Neural progenitor cell (in vitro differentiated cells): ENCODE measurements around the gene LRP4. TPM values are rescaled to one million over a fixed set of nuclear protein-coding genes. Genes with fewer than 3 reads are reported as not detected.

Experiments
- DNase-seq: peaks from one replicate; pipeline ENCODE4 v3.0.0-alpha.2; 2016; ENCODE audit warnings: low spot score
- H2AFZ ChIP-seq: fragments of 200-600 bp; sonication (generic); replicated peaks from 2 replicates; pipeline ENCODE4 v1.6.1; 2016; ENCODE audit warnings: antibody characterized with exemption
- H3F3A ChIP-seq: fragments of 200-600 bp; sonication (generic); 2 replicates; pipeline ENCODE4 v1.6.1; 2016; ENCODE audit warnings: antibody characterized with exemption, low read depth
- H3K27ac ChIP-seq: fragments of 200-600 bp; sonication (generic); 2 replicates; pipeline ENCODE4 v1.5.1; 2016; ENCODE audit warnings: mild to moderate bottlenecking
- H3K27me3 ChIP-seq: fragments of 200-600 bp; sonication (generic); 2 replicates; pipeline ENCODE4 v1.6.1; 2016; ENCODE audit warnings: mild to moderate bottlenecking, moderate library complexity
- H3K36me3 ChIP-seq: fragments of 200-600 bp; sonication (generic); 2 replicates; pipeline ENCODE4 v1.5.1; 2016
- H3K4me1 ChIP-seq: fragments of 200-600 bp; sonication (generic); 2 replicates; pipeline ENCODE4 v1.6.1; 2016; ENCODE audit warnings: mixed run types
- H3K4me2 ChIP-seq: fragments of 200-600 bp; sonication (generic); 2 replicates; pipeline ENCODE4 v1.6.1; 2016
- H3K4me3 ChIP-seq: fragments of 200-600 bp; sonication (generic); 2 replicates; pipeline ENCODE4 v1.5.1; 2016
- H3K79me2 ChIP-seq: fragments of 200-600 bp; sonication (generic); 2 replicates; pipeline ENCODE4 v1.6.1; 2016; ENCODE audit warnings: low read depth
- H3K9ac ChIP-seq: fragments of 200-600 bp; sonication (generic); 2 replicates; pipeline ENCODE4 v1.6.1; 2016
- H3K9me3 ChIP-seq: fragments of 200-600 bp; sonication (generic); 2 replicates; pipeline ENCODE4 v1.5.1; 2016; ENCODE audit warnings: low read depth
- H4K20me1 ChIP-seq: fragments of 200-600 bp; sonication (generic); 2 replicates; pipeline ENCODE4 v1.6.1; 2016; ENCODE audit warnings: low read depth
- H3K27ac Mint-ChIP-seq: 3 replicates; pipeline ENCODE4 v1.8.0; 2021; ENCODE audit warnings: mixed read lengths
- H3K27me3 Mint-ChIP-seq: 2 replicates; pipeline ENCODE4 v1.8.0; 2022; ENCODE audit warnings: low read depth, mild to moderate bottlenecking, inconsistent platforms, moderate library complexity, mixed read lengths; ENCODE audit not compliant: insufficient read depth
- H3K36me3 Mint-ChIP-seq: 3 replicates; pipeline ENCODE4 v1.8.0; 2021; ENCODE audit warnings: mixed read lengths
- H3K4me1 Mint-ChIP-seq: 3 replicates; pipeline ENCODE4 v1.8.0; 2021; ENCODE audit warnings: mixed read lengths
- H3K4me3 Mint-ChIP-seq: 3 replicates; pipeline ENCODE4 v1.8.0; 2021; ENCODE audit warnings: mild to moderate bottlenecking, moderate library complexity, mixed read lengths
- H3K9me3 Mint-ChIP-seq: 3 replicates; pipeline ENCODE4 v1.8.0; 2020; ENCODE audit warnings: mixed read lengths
- EZH2 ChIP-seq: fragments of 200-600 bp; sonication (generic); IDR thresholded peaks from 2 replicates; pipeline ENCODE4 v1.6.1; 2017; ENCODE audit warnings: antibody characterized with exemption, mild to moderate bottlenecking, moderate library complexity
- EZH2phosphoT487 ChIP-seq: fragments of 200-600 bp; sonication (generic); IDR thresholded peaks from 2 replicates; pipeline ENCODE4 v1.6.1; 2017; ENCODE audit warnings: antibody characterized with exemption
- total RNA-seq: library from RNA; depleted of rRNA; stranded (reverse); fragments of >200 nt; gene quantifications from 2 replicates; pipeline ENCODE4 v1.2.3, GENCODE V29; 2015; ENCODE audit warnings: low replicate concordance
- TF ChIP-seq, protein P1 (sequence below): fragments of 200-600 bp; sonication (generic); IDR thresholded peaks from 2 replicates; pipeline ENCODE4 v1.5.1; 2017; ENCODE audit warnings: antibody characterized with exemption, mild to moderate bottlenecking

Gene LRP4
- total RNA-seq, 1 donor from 2014 or later: 12.0 TPM

DNA sequence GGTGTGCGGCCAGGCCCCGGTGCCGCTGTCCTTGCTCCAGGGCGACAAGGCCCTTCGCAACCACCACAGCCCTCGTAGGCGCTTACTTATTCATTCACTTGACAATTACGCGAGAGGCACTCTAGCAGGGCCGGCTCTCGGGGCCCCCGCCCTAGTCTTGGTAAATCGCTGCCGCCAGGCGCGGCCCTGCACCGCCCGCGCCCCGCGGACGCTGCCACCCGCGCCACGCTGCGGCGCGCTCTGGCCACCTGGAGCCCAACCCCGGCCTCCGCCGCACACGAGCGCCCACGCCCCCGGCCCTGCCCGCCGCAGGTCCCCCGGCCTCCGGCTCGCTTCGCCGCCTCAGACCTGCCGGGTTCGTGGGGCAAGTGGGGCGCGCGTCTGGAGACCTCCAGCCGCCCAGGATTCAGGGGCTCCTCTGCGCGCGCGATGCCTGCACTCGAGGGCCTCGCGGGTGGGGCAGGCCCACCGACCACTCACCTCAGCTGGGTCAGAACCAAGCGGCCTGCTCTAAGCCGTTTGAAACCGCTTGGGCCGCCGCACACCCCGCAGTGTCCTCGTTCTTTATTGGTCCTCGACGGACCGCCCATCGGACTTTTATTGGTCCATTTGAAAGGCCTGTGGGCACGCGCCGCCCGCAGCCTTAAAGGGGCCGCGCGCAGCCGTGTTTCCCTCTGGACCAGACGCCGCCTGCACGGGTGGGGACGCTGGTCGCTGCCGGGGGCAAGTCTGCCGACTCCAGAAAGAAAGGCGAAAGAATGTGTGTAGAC lies 72.4 kb downstream of the LRP4 start, which contains the start of gene CKAP5:
Gene CKAP5 (minus strand): TSS at position 541 of the 770 bp plus-strand sequence. CDS start 25,049 bp downstream, outside the sequence.
- H3K27ac ChIP-seq: no peak within 1 kb of the TSS
- no peaks in the 10 kb centered on the region for H3K36me3 ChIP-seq
- peaks cover 9% of the 10 kb centered on the region for H3F3A ChIP-seq
- DNase-seq: peak; percentile 95
- peak within 1 kb of the TSS; percentile 65 for H2AFZ ChIP-seq
- peak within 1 kb of the TSS; percentile 66 for H3K4me3 ChIP-seq
- Mint-ChIP-seq H3K4me3 (peak within 1 kb of the TSS; percentile 97), H3K27ac (peak within 1 kb of the TSS; percentile 95), H3K27me3 (peaks cover 8% of the 10 kb centered on the region), H3K4me1 (peaks cover 24% of the 10 kb centered on the region), H3K36me3 (peaks cover 16% of the 10 kb centered on the region), H3K9me3 (no peaks in the 10 kb centered on the region)
- H3K9me3 ChIP-seq: no peaks in the 10 kb centered on the region
- peaks cover 9% of the 10 kb centered on the region for H3K4me1 ChIP-seq
- H3K79me2 ChIP-seq: peaks cover 52% of the 10 kb centered on the region
- peaks cover 45% of the 10 kb centered on the region for H4K20me1 ChIP-seq
- no peaks in the 10 kb centered on the region for H3K27me3 ChIP-seq
- peak within 1 kb of the TSS; percentile 95 for H3K4me2 ChIP-seq
- TF ChIP-seq EZH2phosphoT487 (no peak), EZH2 (no peak)
- TF ChIP-seq, protein P1, sequence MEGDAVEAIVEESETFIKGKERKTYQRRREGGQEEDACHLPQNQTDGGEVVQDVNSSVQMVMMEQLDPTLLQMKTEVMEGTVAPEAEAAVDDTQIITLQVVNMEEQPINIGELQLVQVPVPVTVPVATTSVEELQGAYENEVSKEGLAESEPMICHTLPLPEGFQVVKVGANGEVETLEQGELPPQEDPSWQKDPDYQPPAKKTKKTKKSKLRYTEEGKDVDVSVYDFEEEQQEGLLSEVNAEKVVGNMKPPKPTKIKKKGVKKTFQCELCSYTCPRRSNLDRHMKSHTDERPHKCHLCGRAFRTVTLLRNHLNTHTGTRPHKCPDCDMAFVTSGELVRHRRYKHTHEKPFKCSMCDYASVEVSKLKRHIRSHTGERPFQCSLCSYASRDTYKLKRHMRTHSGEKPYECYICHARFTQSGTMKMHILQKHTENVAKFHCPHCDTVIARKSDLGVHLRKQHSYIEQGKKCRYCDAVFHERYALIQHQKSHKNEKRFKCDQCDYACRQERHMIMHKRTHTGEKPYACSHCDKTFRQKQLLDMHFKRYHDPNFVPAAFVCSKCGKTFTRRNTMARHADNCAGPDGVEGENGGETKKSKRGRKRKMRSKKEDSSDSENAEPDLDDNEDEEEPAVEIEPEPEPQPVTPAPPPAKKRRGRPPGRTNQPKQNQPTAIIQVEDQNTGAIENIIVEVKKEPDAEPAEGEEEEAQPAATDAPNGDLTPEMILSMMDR: no peak
- H3K9ac ChIP-seq: peak within 1 kb of the TSS; percentile 88

DNA sequence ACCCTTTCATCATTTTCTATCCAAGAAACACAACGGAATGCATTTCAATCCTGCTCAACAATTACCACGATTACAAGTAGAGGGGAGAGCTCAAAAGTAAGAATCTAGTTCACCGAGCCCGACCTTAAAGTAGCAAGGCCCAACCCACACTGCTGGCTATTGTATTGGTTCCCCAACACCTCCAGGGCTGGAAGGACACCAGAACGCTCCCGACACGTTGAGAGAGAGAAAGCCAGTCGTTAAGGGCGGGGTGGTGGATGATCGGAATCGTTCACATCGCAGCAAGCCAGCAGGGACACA lies 73.0 kb downstream of the LRP4 start:
- Histone ChIP-seq H3K4me3 (peak overlapping the region; percentile 66), H3K79me2 (peaks cover 58% of the 10 kb centered on the region), H3K9me3 (no peaks in the 10 kb centered on the region), H3K9ac (peak overlapping the region; percentile 88), H4K20me1 (peaks cover 50% of the 10 kb centered on the region), H2AFZ (no peak overlapping the region), H3K27me3 (no peaks in the 10 kb centered on the region), H3F3A (peaks cover 4% of the 10 kb centered on the region), H3K27ac (no peak overlapping the region), H3K4me1 (peaks cover 9% of the 10 kb centered on the region), H3K4me2 (peak overlapping the region; percentile 95), H3K36me3 (no peaks in the 10 kb centered on the region)
- peaks cover 18% of the 10 kb centered on the region for H3K36me3 Mint-ChIP-seq
- no peak for TF ChIP-seq EZH2phosphoT487
- peak overlapping the region; percentile 94 for H3K4me3 Mint-ChIP-seq
- DNase-seq: no peak
- H3K4me1 Mint-ChIP-seq: peaks cover 24% of the 10 kb centered on the region
- H3K9me3 Mint-ChIP-seq: no peaks in the 10 kb centered on the region
- H3K27ac Mint-ChIP-seq: peak overlapping the region; percentile 89
- H3K27me3 Mint-ChIP-seq: peaks cover 8% of the 10 kb centered on the region

- H3K4me1 ChIP-seq: peaks cover 9% of the 10 kb centered on the region
- H3K36me3 ChIP-seq: no peaks in the 10 kb centered on the region
- peaks cover 5% of the 10 kb centered on the region for H3F3A ChIP-seq
- Mint-ChIP-seq H3K27ac (no peak overlapping the region), H3K4me3 (no peak overlapping the region), H3K9me3 (no peaks in the 10 kb centered on the region), H3K4me1 (peaks cover 13% of the 10 kb centered on the region), H3K27me3 (no peaks in the 10 kb centered on the region), H3K36me3 (peaks cover 18% of the 10 kb centered on the region)
- H3K9me3 ChIP-seq: no peaks in the 10 kb centered on the region
- peaks cover 100% of the 10 kb centered on the region for H3K79me2 ChIP-seq
- H2AFZ ChIP-seq: no peak overlapping the region
- H3K4me2 ChIP-seq: no peak overlapping the region
- peaks cover 98% of the 10 kb centered on the region for H4K20me1 ChIP-seq
- H3K9ac ChIP-seq: no peak overlapping the region
- no peak for TF ChIP-seq EZH2
- TF ChIP-seq, protein P1: no peak
- TF ChIP-seq EZH2phosphoT487: no peak
- H3K27me3 ChIP-seq: no peaks in the 10 kb centered on the region
- H3K27ac ChIP-seq: no peak overlapping the region
- H3K4me3 ChIP-seq: no peak overlapping the region
- no peak for DNase-seq
Observed at GRCh38 chr11:46840116-46840515, 78.2 kb downstream of the LRP4 start.

- no peaks in the 10 kb centered on the region for H3K4me1 ChIP-seq
- no peaks in the 10 kb centered on the region for H3K9me3 ChIP-seq
- H3K4me3 ChIP-seq: no peak overlapping the region
- H3K4me3 Mint-ChIP-seq: no peak overlapping the region
- TF ChIP-seq EZH2phosphoT487 (no peak), EZH2 (no peak)
- TF ChIP-seq, protein P1: no peak
- H2AFZ ChIP-seq: no peak overlapping the region
- H3K27ac Mint-ChIP-seq: no peak overlapping the region
- H3K27ac ChIP-seq: no peak overlapping the region
- peaks cover 100% of the 10 kb centered on the region for H3K79me2 ChIP-seq
- no peaks in the 10 kb centered on the region for H3K9me3 Mint-ChIP-seq
- H3K27me3 Mint-ChIP-seq: no peaks in the 10 kb centered on the region
- peaks cover 6% of the 10 kb centered on the region for H3K4me1 Mint-ChIP-seq
- no peak overlapping the region for H3K9ac ChIP-seq
- peaks cover 5% of the 10 kb centered on the region for H3F3A ChIP-seq
- H4K20me1 ChIP-seq: peaks cover 97% of the 10 kb centered on the region
- no peaks in the 10 kb centered on the region for H3K27me3 ChIP-seq
- peaks cover 15% of the 10 kb centered on the region for H3K36me3 Mint-ChIP-seq
- H3K4me2 ChIP-seq: no peak overlapping the region
- no peaks in the 10 kb centered on the region for H3K36me3 ChIP-seq
- no peak for DNase-seq
Observed at GRCh38 chr11:46838501-46838900, 79.8 kb downstream of the LRP4 start.
